Smooth muscle cell (in vitro differentiated cells): Measurements from ENCODE around the gene PLD3. TPM values are rescaled to one million over a fixed set of nuclear protein-coding genes. Genes with fewer than 3 reads are reported as not detected.

Experiments
- DNase-seq: peaks from one replicate; lab custom pipeline; 2025; ENCODE audit not compliant: unreplicated experiment; lab: John Stamatoyannopoulos, UW
- H2AFZ ChIP-seq: fragments of 200-600 bp; sonication (generic); 2 replicates; pipeline ENCODE4 v1.6.0; 2016; ENCODE audit warnings: antibody characterized with exemption, low read depth, mild to moderate bottlenecking
- H3F3A ChIP-seq: fragments of 200-600 bp; sonication (generic); 2 replicates; pipeline ENCODE4 v1.6.0; 2017; ENCODE audit warnings: antibody characterized with exemption, low read depth
- H3K27ac ChIP-seq: fragments of 200-600 bp; sonication (generic); 2 replicates; pipeline ENCODE4 v1.5.1; 2016; ENCODE audit warnings: low read depth, mild to moderate bottlenecking
- H3K27me3 ChIP-seq: fragments of 200-600 bp; sonication (generic); 2 replicates; pipeline ENCODE4 v1.6.1; 2016; ENCODE audit warnings: low read depth, mild to moderate bottlenecking
- H3K36me3 ChIP-seq: fragments of 200-600 bp; sonication (generic); 2 replicates; pipeline ENCODE4 v1.5.1; 2016; ENCODE audit warnings: low read depth
- H3K4me1 ChIP-seq: fragments of 200-600 bp; sonication (generic); 2 replicates; pipeline ENCODE4 v1.5.1; 2016; ENCODE audit warnings: low read depth
- H3K4me2 ChIP-seq: fragments of 200-600 bp; sonication (generic); 2 replicates; pipeline ENCODE4 v1.6.0; 2016; ENCODE audit warnings: mild to moderate bottlenecking
- H3K4me3 ChIP-seq: fragments of 200-600 bp; sonication (generic); 2 replicates; pipeline ENCODE4 v1.5.1; 2016; ENCODE audit warnings: mild to moderate bottlenecking
- H3K79me2 ChIP-seq: fragments of 200-600 bp; sonication (generic); 2 replicates; pipeline ENCODE4 v1.6.0; 2016; ENCODE audit warnings: low read depth, mild to moderate bottlenecking
- H3K9ac ChIP-seq: fragments of 200-600 bp; sonication (generic); 2 replicates; pipeline ENCODE4 v1.6.0; 2016; ENCODE audit warnings: low read depth
- H3K9me3 ChIP-seq: fragments of 200-600 bp; sonication (generic); replicated peaks from 2 replicates; pipeline ENCODE4 v1.5.1; 2016; ENCODE audit warnings: low read depth
- H4K20me1 ChIP-seq: fragments of 200-600 bp; sonication (generic); 2 replicates; pipeline ENCODE4 v1.6.0; 2016; ENCODE audit warnings: low read depth
- CTCF ChIP-seq: fragments of 200-600 bp; sonication (generic); IDR thresholded peaks from 2 replicates; pipeline ENCODE4 v1.5.1; 2017; ENCODE audit warnings: borderline replicate concordance, mild to moderate bottlenecking, antibody characterized with exemption; ENCODE audit not compliant: insufficient read depth, poor library complexity, severe bottlenecking
- WGBS: methylation state at CpG from one replicate; pipeline ENCODE4 v1.1.7; 2016; ENCODE audit warnings: low lambda C conversion rate; 5-methylcytosine and 5-hydroxymethylcytosine counted together
- polyA plus RNA-seq: library from polyadenylated mRNA; unstranded; fragments of >200 nt; fragmentation: Nextera tagmentation; extraction: Ambion mirVana; gene quantifications from 2 replicates; pipeline ENCODE4 v1.2.1, GENCODE V29; 2016
- total RNA-seq: library from RNA; depleted of rRNA; stranded (reverse); fragments of >200 nt; gene quantifications from 2 replicates; pipeline ENCODE4 v1.2.3, GENCODE V29; 2014

PLD3 gene
- total and polyA plus RNA-seq, 2 experiments from 2014 or later, result 716 to 1,023 TPM

- no peak for DNase-seq
- H3K9me3 ChIP-seq, result no peaks in the 10 kb centered on the region
- no peaks in the 10 kb centered on the region for H3F3A ChIP-seq
- no peak overlapping the region for H3K27ac ChIP-seq
- no peak overlapping the region for H3K4me2 ChIP-seq
- H3K4me1 ChIP-seq, result no peaks in the 10 kb centered on the region
- no peaks in the 10 kb centered on the region for H3K36me3 ChIP-seq
- no peak overlapping the region for H3K4me3 ChIP-seq
- WGBS, result 68% methylated on average over 4 of the region's 9 CpGs
- no peak for TF ChIP-seq CTCF
- no peaks in the 10 kb centered on the region for H3K79me2 ChIP-seq
- no peak overlapping the region for H2AFZ ChIP-seq
- H3K9ac ChIP-seq, result no peak overlapping the region
- H3K27me3 ChIP-seq, result no peaks in the 10 kb centered on the region
- no peaks in the 10 kb centered on the region for H4K20me1 ChIP-seq
Measured at GRCh38 chr19:40410030-40410389, 61.5 kb downstream of the PLD3 start.

- no peaks in the 10 kb centered on the region for H3K79me2 ChIP-seq
- peaks cover 8% of the 10 kb centered on the region for H3F3A ChIP-seq
- no peaks in the 10 kb centered on the region for H3K9me3 ChIP-seq
- no peak overlapping the region for H2AFZ ChIP-seq
- no peak overlapping the region for H3K27ac ChIP-seq
- WGBS, result 80% methylated on average over 16 of the region's 16 CpGs
- no peak overlapping the region for H3K4me3 ChIP-seq
- H3K36me3 ChIP-seq, result no peaks in the 10 kb centered on the region
- H4K20me1 ChIP-seq, result no peaks in the 10 kb centered on the region
- no peaks in the 10 kb centered on the region for H3K27me3 ChIP-seq
- H3K9ac ChIP-seq, result no peak overlapping the region
- H3K4me2 ChIP-seq, result no peak overlapping the region
- H3K4me1 ChIP-seq, result no peaks in the 10 kb centered on the region
- DNase-seq, result no peak
- TF ChIP-seq CTCF, result no peak
Measured at GRCh38 chr19:40411125-40411842, 62.8 kb downstream of the PLD3 start.

- Histone ChIP-seq H3K9me3 (no peaks in the 10 kb centered on the region), H3K79me2 (no peaks in the 10 kb centered on the region), H3K9ac (no peak overlapping the region), H3K36me3 (no peaks in the 10 kb centered on the region), H3K4me3 (no peak overlapping the region), H3K4me2 (no peak overlapping the region), H3F3A (peaks cover 9% of the 10 kb centered on the region), H3K27ac (no peak overlapping the region), H2AFZ (no peak overlapping the region), H4K20me1 (no peaks in the 10 kb centered on the region), H3K27me3 (no peaks in the 10 kb centered on the region), H3K4me1 (peaks cover 4% of the 10 kb centered on the region)
- 73% methylated on average over 8 of the region's 8 CpGs for WGBS
- no peak for TF ChIP-seq CTCF
- DNase-seq, result no peak
Measured at GRCh38 chr19:40411958-40412499, 63.5 kb downstream of the PLD3 start.

- H3K36me3 ChIP-seq, result no peaks in the 10 kb centered on the region
- H3F3A ChIP-seq, result peaks cover 15% of the 10 kb centered on the region
- DNase-seq, result no peak
- no peak overlapping the region for H3K4me2 ChIP-seq
- H3K27me3 ChIP-seq, result no peaks in the 10 kb centered on the region
- WGBS, result 75% methylated on average over 4 of the region's 4 CpGs
- H2AFZ ChIP-seq, result no peak overlapping the region
- H3K9ac ChIP-seq, result no peak overlapping the region
- no peaks in the 10 kb centered on the region for H3K9me3 ChIP-seq
- TF ChIP-seq CTCF, result no peak
- no peaks in the 10 kb centered on the region for H4K20me1 ChIP-seq
- H3K4me1 ChIP-seq, result peaks cover 11% of the 10 kb centered on the region
- H3K27ac ChIP-seq, result no peak overlapping the region
- no peaks in the 10 kb centered on the region for H3K79me2 ChIP-seq
- H3K4me3 ChIP-seq, result no peak overlapping the region
Measured at GRCh38 chr19:40412866-40413265, 64.4 kb downstream of the PLD3 start.
